Subcutaneous abdominal adipose tissue (tissue), 5 donors: ENCODE measurements around the gene ESYT3.
"Not testable (repeated sequence)": the region's sequence is repeated elsewhere in the genome, so short reads cannot be mapped to it uniquely, and the experiment has no call there.

Experiments
- H3K27ac ChIP-seq: one replicate; pipeline ENCODE4 v1.7.0; 2013; ENCODE audit warnings: low read depth, mild to moderate bottlenecking, inconsistent platforms, low read length, moderate library complexity
- H3K27me3 ChIP-seq, 5 donors: one replicate each; pipeline ENCODE4 v1.7.0; 2013; ENCODE audit warnings: low read length in 5 of 5, inconsistent platforms in 1 of 5; ENCODE audit not compliant: control insufficient read depth in 5 of 5, insufficient read depth in 4 of 5
- H3K36me3 ChIP-seq, 5 donors: one replicate each; pipeline ENCODE4 v1.7.0; 2013; ENCODE audit warnings: low read length in 5 of 5; ENCODE audit not compliant: control insufficient read depth in 5 of 5, insufficient read depth in 5 of 5
- H3K4me1 ChIP-seq, 5 donors: one replicate each; pipeline ENCODE4 v1.7.0; 2013; ENCODE audit warnings: low read length in 5 of 5, mild to moderate bottlenecking in 3 of 5, moderate library complexity in 1 of 5; ENCODE audit not compliant: control insufficient read depth in 5 of 5, insufficient read depth in 5 of 5
- H3K4me3 ChIP-seq, 5 donors: one replicate each; pipeline ENCODE4 v1.7.0; 2013; ENCODE audit warnings: low read length in 5 of 5, low read depth in 1 of 5
- H3K9ac ChIP-seq, 5 donors: one replicate each; pipeline ENCODE4 v1.7.0; 2013; ENCODE audit warnings: low read length in 5 of 5, mild to moderate bottlenecking in 4 of 5, moderate library complexity in 3 of 5
- H3K9me3 ChIP-seq, 5 donors: one replicate each; pipeline ENCODE4 v1.7.0; 2013; ENCODE audit warnings: low read length in 5 of 5; ENCODE audit not compliant: control insufficient read depth in 5 of 5
- donor health status: healthy.
- donor health status: healthy.
- donor health status: healthy.
- donor health status: healthy.
- donor health status: healthy.

The ESYT3 gene

GRCh38 chr3:138484672-138485071 is 50.3 kb downstream of the ESYT3 start:
- not testable (repeated sequence) for H3K4me1 ChIP-seq, H3K4me3 ChIP-seq, H3K36me3 ChIP-seq, H3K27me3 ChIP-seq, H3K9ac ChIP-seq, H3K27ac ChIP-seq
- peaks cover 2 to 26% (median 18%) of the 10 kb centered on the region in 5 donors for H3K9me3 ChIP-seq

DNA sequence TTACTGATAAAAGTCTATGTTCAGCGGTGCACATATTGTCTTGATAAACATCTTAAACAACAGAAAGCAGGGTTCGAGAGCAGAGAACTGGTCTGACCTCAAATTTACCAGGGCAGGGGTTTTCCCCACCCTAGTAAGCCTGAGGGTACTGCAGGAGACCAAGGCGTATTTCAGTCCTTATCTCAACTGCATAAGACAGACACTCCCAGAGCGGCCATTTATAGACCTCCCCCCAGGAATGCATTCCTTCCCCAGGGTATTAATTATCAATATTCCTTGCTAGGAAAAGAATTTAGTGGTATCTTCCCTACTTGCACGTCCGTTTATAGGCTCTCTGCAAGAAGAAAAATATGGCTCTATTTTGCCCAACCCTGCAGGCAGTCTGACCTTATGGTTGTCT is 52.2 kb downstream of the ESYT3 start:
- not testable (repeated sequence) for H3K4me3 ChIP-seq, H3K4me1 ChIP-seq, H3K36me3 ChIP-seq, H3K27me3 ChIP-seq, H3K27ac ChIP-seq, H3K9ac ChIP-seq
- peaks cover 2 to 26% (median 21%) of the 10 kb centered on the region in 5 donors for H3K9me3 ChIP-seq

DNA sequence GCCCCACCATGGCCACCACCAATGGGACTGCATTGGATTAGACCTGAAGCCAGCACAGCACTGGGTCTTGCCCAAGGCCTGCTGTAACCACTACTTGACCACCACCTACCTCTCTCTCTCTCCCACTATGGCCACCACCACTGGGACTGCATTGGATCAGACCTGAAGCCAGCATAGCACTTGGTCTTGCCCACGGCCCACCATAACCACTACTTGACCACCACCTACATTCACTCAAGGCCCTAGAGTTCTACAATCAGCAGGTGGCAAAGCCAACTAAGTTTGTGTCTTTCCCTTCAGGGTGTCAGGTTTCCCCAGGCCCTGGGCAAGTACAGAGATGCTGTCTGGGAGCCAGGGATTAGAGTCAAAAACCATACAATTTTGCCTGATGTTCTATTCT is 57.6 kb downstream of the ESYT3 start:
- H3K9ac ChIP-seq = no peak overlapping the region
- no peak overlapping the region for H3K4me3 ChIP-seq
- H3K9me3 ChIP-seq = peaks cover 2 to 17% (median 12%) of the 10 kb centered on the region in 5 donors
- H3K27ac ChIP-seq = no peak overlapping the region
- H3K36me3 ChIP-seq = peaks cover 2 to 12% (median 8%) of the 10 kb centered on the region in 5 donors
- H3K27me3 ChIP-seq = no peaks in the 10 kb centered on the region
- peaks cover 0 to 2% (median 0%) of the 10 kb centered on the region in 5 donors for H3K4me1 ChIP-seq

DNA sequence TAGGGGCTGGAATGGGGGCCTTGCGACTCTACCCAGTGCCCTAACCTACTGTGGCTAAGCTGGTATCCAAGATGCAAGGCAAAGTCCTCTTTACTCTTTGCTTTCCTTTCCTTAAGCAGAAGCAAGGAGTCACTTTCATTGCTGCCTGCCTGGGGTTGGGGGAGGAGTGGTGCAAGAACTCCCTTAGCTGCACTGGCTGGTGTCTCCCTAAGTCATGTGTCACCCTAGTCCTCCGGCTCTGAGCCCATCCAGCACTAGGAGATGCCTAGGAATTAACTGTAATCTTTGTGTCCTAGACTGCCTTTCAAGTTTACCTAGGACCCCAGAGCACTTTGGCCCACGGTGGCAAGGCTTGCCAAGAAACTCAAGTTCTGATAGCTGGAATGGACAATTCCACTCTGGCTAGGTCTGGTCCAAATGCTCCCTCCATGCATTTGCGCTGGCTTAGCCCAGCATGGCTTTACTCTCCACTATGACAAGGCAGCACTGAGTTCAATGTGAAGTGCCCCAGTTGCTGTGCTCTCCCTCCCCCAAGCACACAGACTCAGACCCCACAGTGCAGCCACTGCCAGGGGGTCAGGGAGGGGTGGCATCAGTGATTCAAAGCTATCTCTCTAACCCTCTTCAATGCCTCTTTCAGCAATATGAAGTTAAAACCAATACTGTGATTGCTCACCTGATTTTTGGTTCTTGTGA is 58.7 kb downstream of the ESYT3 start:
- Histone ChIP-seq H3K9ac (no peak overlapping the region), H3K27me3 (no peaks in the 10 kb centered on the region), H3K36me3 (peaks cover 2 to 12% (median 8%) of the 10 kb centered on the region in 5 donors), H3K27ac (no peak overlapping the region), H3K4me3 (no peak overlapping the region), H3K9me3 (peaks cover 0 to 7% (median 4%) of the 10 kb centered on the region in 5 donors), H3K4me1 (peaks cover 0 to 2% (median 0%) of the 10 kb centered on the region in 5 donors)

DNA sequence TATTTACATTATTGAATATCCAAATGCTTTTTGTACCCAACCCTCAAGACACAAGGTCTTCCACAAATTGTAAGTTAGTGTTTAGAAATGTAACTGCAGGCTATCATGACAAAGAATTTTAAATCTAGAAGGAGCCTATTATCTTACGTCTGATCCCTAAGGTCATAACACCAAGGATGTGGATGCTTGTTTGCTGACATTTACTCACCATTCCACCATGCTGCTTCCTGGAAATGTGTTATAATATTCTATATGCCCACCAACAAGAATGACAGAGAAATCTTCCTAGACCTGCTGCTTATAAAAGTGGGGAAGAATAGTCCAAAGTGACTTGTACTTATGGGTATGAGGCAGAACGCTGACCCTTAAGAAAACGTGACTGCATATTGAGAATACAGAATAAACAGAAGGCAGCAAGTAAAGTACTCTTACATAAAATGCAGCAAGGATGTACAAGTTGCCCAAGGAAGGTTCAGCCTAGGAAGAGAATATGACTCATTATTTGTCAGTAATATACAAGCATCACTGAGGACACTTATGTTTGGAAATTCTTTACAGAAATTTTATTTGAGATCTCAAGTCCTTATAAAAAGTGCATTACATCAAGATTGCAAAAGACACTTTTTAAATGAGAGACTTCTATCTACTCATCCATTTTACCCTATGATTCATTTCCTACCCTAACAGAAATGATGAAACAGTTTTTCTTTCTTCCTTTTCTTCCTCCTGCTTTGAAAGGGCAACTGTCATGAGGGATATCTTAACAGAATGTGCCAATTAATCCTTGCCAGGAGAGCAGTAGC is 59.6 kb downstream of the ESYT3 start:
- Histone ChIP-seq H3K9me3 (peaks cover 0 to 7% (median 3%) of the 10 kb centered on the region in 5 donors), H3K4me3 (no peak overlapping the region), H3K9ac (no peak overlapping the region), H3K36me3 (peaks cover 3 to 12% (median 8%) of the 10 kb centered on the region in 5 donors), H3K27ac (no peak overlapping the region), H3K4me1 (peaks cover 0 to 2% (median 0%) of the 10 kb centered on the region in 5 donors), H3K27me3 (no peaks in the 10 kb centered on the region)

GRCh38 chr3:138494607-138494929 is 60.2 kb downstream of the ESYT3 start:
- H3K9me3 ChIP-seq = peaks cover 0 to 7% (median 3%) of the 10 kb centered on the region in 5 donors
- H3K27ac ChIP-seq = no peak overlapping the region
- no peak overlapping the region for H3K4me3 ChIP-seq
- no peaks in the 10 kb centered on the region for H3K27me3 ChIP-seq
- H3K36me3 ChIP-seq = peaks cover 5 to 15% (median 9%) of the 10 kb centered on the region in 5 donors
- H3K9ac ChIP-seq = no peak overlapping the region
- peaks cover 0 to 2% (median 0%) of the 10 kb centered on the region in 5 donors for H3K4me1 ChIP-seq

- not testable (repeated sequence) for H3K27ac ChIP-seq, H3K4me1 ChIP-seq, H3K9ac ChIP-seq, H3K27me3 ChIP-seq, H3K9me3 ChIP-seq, H3K4me3 ChIP-seq
- H3K36me3 ChIP-seq = peaks cover 5 to 19% (median 12%) of the 10 kb centered on the region in 5 donors
These were observed 61.2 kb downstream of the ESYT3 start for GRCh38 chr3:138495638-138496037.

GRCh38 chr3:138496436-138496835 is 62.0 kb downstream of the ESYT3 start:
- Histone ChIP-seq H3K27ac (no peak overlapping the region), H3K9ac (no peak overlapping the region), H3K9me3 (peaks cover 0 to 7% (median 0%) of the 10 kb centered on the region in 5 donors), H3K4me1 (peaks cover 0 to 2% (median 0%) of the 10 kb centered on the region in 5 donors), H3K27me3 (no peaks in the 10 kb centered on the region), H3K36me3 (peaks cover 5 to 19% (median 12%) of the 10 kb centered on the region in 5 donors), H3K4me3 (no peak overlapping the region)

GRCh38 chr3:138497021-138497420 is 62.6 kb downstream of the ESYT3 start:
- Histone ChIP-seq H3K4me3 (no peak overlapping the region), H3K27ac (no peak overlapping the region), H3K36me3 (peaks cover 5 to 19% (median 12%) of the 10 kb centered on the region in 5 donors)

GRCh38 chr3:138497851-138498250 is 63.4 kb downstream of the ESYT3 start:
- Histone ChIP-seq H3K27me3 (no peaks in the 10 kb centered on the region), H3K36me3 (peaks cover 5 to 19% (median 14%) of the 10 kb centered on the region in 5 donors), H3K4me3 (no peak overlapping the region), H3K9me3 (no peaks in the 10 kb centered on the region), H3K27ac (no peak overlapping the region), H3K4me1 (peaks cover 0 to 2% (median 0%) of the 10 kb centered on the region in 5 donors), H3K9ac (no peak overlapping the region)

More at GRCh38 chr3:138497021-138497420, 62.6 kb downstream of the ESYT3 start:
- Histone ChIP-seq H3K9me3 (peaks cover 0 to 4% (median 0%) of the 10 kb centered on the region in 5 donors), H3K4me1 (peaks cover 0 to 2% (median 0%) of the 10 kb centered on the region in 5 donors), H3K9ac (no peak overlapping the region), H3K27me3 (no peaks in the 10 kb centered on the region)
